HCT116 (cell line): Measurements from ENCODE around the gene CHN1. TPM values are rescaled to one million over a fixed set of nuclear protein-coding genes. Genes with fewer than 3 reads are reported as not detected.

Experiments used
- ATAC-seq: fragments of 200-7000 bp; cut with Tn5 transposase; 2 replicates; pipeline ENCODE4 v1.9.1; 2020; ENCODE audit warnings: mild to moderate bottlenecking, moderate library complexity
- BruUV-seq: library from RNA; stranded (reverse); fragments of 400-500 nt; replicated peaks from 2 replicates; lab custom pipeline; 2021; lab: Mats Ljungman, UMichigan
- CTCF ChIA-PET: fragments of 300-600 bp; sonication (Branson Sonifier 250); formaldehyde crosslinking; loops from one replicate; lab custom pipeline; 2021; ENCODE audit warnings: antibody characterized with exemption; lab: Charles Lee
- POLR2A ChIA-PET: fragments of 300-600, 350-600 bp; sonication (Branson Sonifier 250); formaldehyde crosslinking; loops from one replicate; lab custom pipeline; 2021; ENCODE audit warnings: antibody characterized with exemption; lab: Charles Lee
- RAD21 ChIA-PET, 2 experiments: fragments of 300-600 bp; sonication (Branson Sonifier 250); formaldehyde crosslinking; loops; one replicate each; lab custom pipeline; 2023; ENCODE audit warnings: low total read pairs in 2 of 2; ENCODE audit not compliant: uncharacterized antibody in 2 of 2, unreplicated experiment in 2 of 2, low non-redundant PET in 1 of 2; lab: Charles Lee
- DNase-seq: peaks from one replicate; pipeline ENCODE4 v3.0.0-alpha.2; 2010; ENCODE audit warnings: low read depth, low spot score
- H2AFZ ChIP-seq: fragments of 200-600 bp; shearing (Covaris generic), sonication (generic); 2 replicates; pipeline ENCODE4 v1.6.1; 2017; ENCODE audit warnings: low read depth, mixed run types, mixed read lengths, antibody characterized with exemption, low read length; ENCODE audit not compliant: poor library complexity, severe bottlenecking
- H3K27ac ChIP-seq: 2 replicates; pipeline ENCODE4 v1.5.1; 2012; ENCODE audit warnings: low read depth, low read length
- H3K27me3 ChIP-seq: fragments of 200-600 bp; sonication (generic); 2 replicates; pipeline ENCODE4 v1.6.1; 2016; ENCODE audit warnings: mixed run types, low read length, mixed read lengths; ENCODE audit not compliant: insufficient read depth
- H3K36me3 ChIP-seq, 2 experiments: fragments of 200-500 bp in 1 of 2; fragments of 200-600 bp in 1 of 2; sonication (Bioruptor generic) in 1 of 2; sonication (generic) in 1 of 2; 2 replicates each; pipeline versions ENCODE4 v1.5.1 to v1.6.1; 2014 to 2016; ENCODE audit warnings: low read length in 2 of 2, inconsistent platforms in 1 of 2, mixed read lengths in 1 of 2, mixed run types in 1 of 2; ENCODE audit not compliant: insufficient read depth in 2 of 2, control insufficient read depth in 1 of 2
- H3K4me1 ChIP-seq, 2 experiments: fragments of 200-600 bp in 1 of 2; sonication (generic) in 1 of 2; 2 replicates each; pipeline versions ENCODE4 v1.5.1 to v1.6.1; 2012 to 2017; ENCODE audit warnings: low read length in 2 of 2, inconsistent platforms in 1 of 2, mild to moderate bottlenecking in 1 of 2, mixed read lengths in 1 of 2, mixed run types in 1 of 2, moderate library complexity in 1 of 2; ENCODE audit not compliant: insufficient read depth in 2 of 2, control insufficient read depth in 1 of 2
- H3K4me2 ChIP-seq: fragments of 200-600 bp; sonication (generic); 2 replicates; pipeline ENCODE4 v1.6.1; 2017; ENCODE audit warnings: mixed run types, low read length, mixed read lengths
- H3K4me3 ChIP-seq, 2 experiments: fragments of 200-600 bp in 1 of 2; sonication (generic) in 1 of 2; replicated peaks in 1 of 2; 2 replicates each; pipeline ENCODE4 v1.5.1; 2011 to 2016; ENCODE audit warnings: low read length in 2 of 2, control low read depth in 1 of 2, low read depth in 1 of 2, mild to moderate bottlenecking in 1 of 2, mixed read lengths in 1 of 2, mixed run types in 1 of 2
- H3K79me2 ChIP-seq: fragments of 200-600 bp; sonication (generic); 2 replicates; pipeline ENCODE4 v1.6.1; 2017; ENCODE audit warnings: mild to moderate bottlenecking, mixed run types, low read length, moderate library complexity, mixed read lengths; ENCODE audit not compliant: insufficient read depth
- H3K9ac ChIP-seq: fragments of 200-600 bp; sonication (generic); 2 replicates; pipeline ENCODE4 v1.6.1; 2016; ENCODE audit warnings: low read length, mixed read lengths
- H3K9me2 ChIP-seq: fragments of 200-600 bp; sonication (generic), shearing (Covaris generic); 2 replicates; pipeline ENCODE4 v1.6.1; 2017; ENCODE audit warnings: mixed run types, mild to moderate bottlenecking, moderate library complexity; ENCODE audit not compliant: insufficient read depth
- H3K9me3 ChIP-seq, 2 experiments: fragments of 200-500 bp in 1 of 2; fragments of 200-600 bp in 1 of 2; sonication (Bioruptor generic) in 1 of 2; sonication (generic) in 1 of 2; 2 replicates each; pipeline ENCODE4 v1.6.1; 2014 to 2017; ENCODE audit warnings: low read length in 2 of 2, mixed read lengths in 2 of 2, inconsistent platforms in 1 of 2, low read depth in 1 of 2, mild to moderate bottlenecking in 1 of 2, mixed run types in 1 of 2, moderate library complexity in 1 of 2; ENCODE audit not compliant: control insufficient read depth in 1 of 2, insufficient read depth in 1 of 2
- H4K20me1 ChIP-seq: fragments of 200-600 bp; sonication (generic), shearing (Covaris generic); 2 replicates; pipeline ENCODE4 v1.6.1; 2017; ENCODE audit warnings: mixed run types, mild to moderate bottlenecking, moderate library complexity; ENCODE audit not compliant: insufficient read depth
- CBX3 ChIP-seq: IDR thresholded peaks from 2 replicates; pipeline ENCODE4 v1.6.1; 2012; ENCODE audit warnings: low read depth
- CEBPB ChIP-seq: IDR thresholded peaks from 2 replicates; pipeline ENCODE4 v1.6.1; 2012; ENCODE audit warnings: low read depth
- FOSL1 ChIP-seq: IDR thresholded peaks from 2 replicates; pipeline ENCODE4 v1.6.1; 2012; ENCODE audit warnings: low read depth
- JUND ChIP-seq: IDR thresholded peaks from 2 replicates; pipeline ENCODE4 v1.6.1; 2012
- POLR2A ChIP-seq: IDR thresholded peaks from 2 replicates; pipeline ENCODE4 v1.7.0; 2011; ENCODE audit warnings: borderline replicate concordance; ENCODE audit not compliant: insufficient read depth, insufficient read length; ENCODE audit errors: extremely low read depth
- POLR2AphosphoS5 ChIP-seq: IDR thresholded peaks from 2 replicates; pipeline ENCODE4 v1.6.1; 2011; ENCODE audit warnings: mild to moderate bottlenecking, low read depth, low read length, moderate library complexity
- SP1 ChIP-seq: IDR thresholded peaks from 2 replicates; pipeline ENCODE4 v1.6.1; 2012; ENCODE audit warnings: low read depth
- TCF7L2 ChIP-seq: IDR thresholded peaks from 2 replicates; pipeline ENCODE4 v1.7.0; 2011; ENCODE audit warnings: borderline replicate concordance, inconsistent platforms; ENCODE audit not compliant: insufficient read depth, insufficient read length; ENCODE audit errors: extremely low read depth
- YY1 ChIP-seq: IDR thresholded peaks from 2 replicates; pipeline ENCODE4 v1.6.1; 2011; ENCODE audit warnings: low read length, low read depth, moderate library complexity, mild to moderate bottlenecking; ENCODE audit not compliant: insufficient replicate concordance; ENCODE audit errors: extremely low read depth
- ZFX ChIP-seq: fragments of 450-650 bp; IDR thresholded peaks from 2 replicates; pipeline ENCODE4 v1.6.1; 2017
- ZNF274 ChIP-seq: fragments of 200-500 bp; sonication (Bioruptor generic); IDR thresholded peaks from 2 replicates; pipeline ENCODE4 v1.6.1; 2014; ENCODE audit warnings: mild to moderate bottlenecking, low read depth, low read length, inconsistent platforms
- intact Hi-C: fragments of 100-400 bp; cut with micrococcal nuclease; formaldehyde crosslinking; loops from 2 replicates; pipeline ENCODE4 v1.10.0; 2022
- total RNA-seq: library from RNA; stranded (reverse); gene quantifications from one replicate; pipeline ENCODE4 v1.2.1, GENCODE V29; 2021; ENCODE audit not compliant: unreplicated experiment
- TF ChIP-seq, protein P1 (sequence below): IDR thresholded peaks from 2 replicates; pipeline ENCODE4 v1.6.1; 2011; ENCODE audit warnings: mild to moderate bottlenecking, low read length, moderate library complexity; ENCODE audit not compliant: insufficient replicate concordance; ENCODE audit errors: extremely low read depth
- TF ChIP-seq, protein P2 (sequence below): IDR thresholded peaks from 2 replicates; pipeline ENCODE4 v1.6.1; 2012
- TF ChIP-seq, protein P3 (sequence below), 3 experiments: fragments of 200-600 bp in 1 of 3; sonication (generic) in 1 of 3; IDR thresholded peaks in 2 of 3; conservative IDR thresholded peaks in 1 of 3; 2 replicates each; pipeline ENCODE4 v1.5.1; 2012 to 2017; ENCODE audit warnings: low read depth in 2 of 3, low read length in 2 of 3, antibody characterized with exemption in 1 of 3, borderline replicate concordance in 1 of 3, control low read depth in 1 of 3, mild to moderate bottlenecking in 1 of 3, mixed read lengths in 1 of 3, mixed run types in 1 of 3, moderate library complexity in 1 of 3; ENCODE audit not compliant: insufficient read depth in 1 of 3
- TF ChIP-seq, protein P4 (sequence below): IDR thresholded peaks from 2 replicates; pipeline ENCODE4 v1.6.1; 2012

CHN1 gene
- total RNA-seq, 1 experiment from 2014 or later, result 3.6 TPM

GRCh38 chr2:174821628-174822027 is 183.6 kb downstream of the CHN1 start (continued):
- TF ChIP-seq ZNF274 (no peak), TCF7L2 (no peak)
- TF ChIP-seq, protein P1, sequence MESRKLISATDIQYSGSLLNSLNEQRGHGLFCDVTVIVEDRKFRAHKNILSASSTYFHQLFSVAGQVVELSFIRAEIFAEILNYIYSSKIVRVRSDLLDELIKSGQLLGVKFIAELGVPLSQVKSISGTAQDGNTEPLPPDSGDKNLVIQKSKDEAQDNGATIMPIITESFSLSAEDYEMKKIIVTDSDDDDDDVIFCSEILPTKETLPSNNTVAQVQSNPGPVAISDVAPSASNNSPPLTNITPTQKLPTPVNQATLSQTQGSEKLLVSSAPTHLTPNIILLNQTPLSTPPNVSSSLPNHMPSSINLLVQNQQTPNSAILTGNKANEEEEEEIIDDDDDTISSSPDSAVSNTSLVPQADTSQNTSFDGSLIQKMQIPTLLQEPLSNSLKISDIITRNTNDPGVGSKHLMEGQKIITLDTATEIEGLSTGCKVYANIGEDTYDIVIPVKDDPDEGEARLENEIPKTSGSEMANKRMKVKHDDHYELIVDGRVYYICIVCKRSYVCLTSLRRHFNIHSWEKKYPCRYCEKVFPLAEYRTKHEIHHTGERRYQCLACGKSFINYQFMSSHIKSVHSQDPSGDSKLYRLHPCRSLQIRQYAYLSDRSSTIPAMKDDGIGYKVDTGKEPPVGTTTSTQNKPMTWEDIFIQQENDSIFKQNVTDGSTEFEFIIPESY, result no peak

- Histone ChIP-seq H4K20me1 (no peaks in the 10 kb centered on the region), H3K27ac (no peak overlapping the region), H3K9me3 (no peaks in the 10 kb centered on the region), H3K9me2 (no peaks in the 10 kb centered on the region), H3K4me2 (no peak overlapping the region), H3K27me3 (no peaks in the 10 kb centered on the region), H3K4me1 (no peaks in the 10 kb centered on the region), H3K79me2 (no peaks in the 10 kb centered on the region), H2AFZ (no peak overlapping the region), H3K4me3 (no peak overlapping the region), H3K36me3 (no peaks in the 10 kb centered on the region), H3K9ac (no peak overlapping the region)
- TF ChIP-seq, protein P2, sequence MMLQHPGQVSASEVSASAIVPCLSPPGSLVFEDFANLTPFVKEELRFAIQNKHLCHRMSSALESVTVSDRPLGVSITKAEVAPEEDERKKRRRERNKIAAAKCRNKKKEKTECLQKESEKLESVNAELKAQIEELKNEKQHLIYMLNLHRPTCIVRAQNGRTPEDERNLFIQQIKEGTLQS, result no peak
- TF ChIP-seq JUND (no peak), ZNF274 (no peak), POLR2AphosphoS5 (no peak), CBX3 (no peak), CEBPB (no peak), YY1 (no peak), SP1 (no peak), POLR2A (no peak), FOSL1 (no peak), ZFX (no peak)
- TF ChIP-seq, protein P1, result no peak
- TF ChIP-seq, protein P3, sequence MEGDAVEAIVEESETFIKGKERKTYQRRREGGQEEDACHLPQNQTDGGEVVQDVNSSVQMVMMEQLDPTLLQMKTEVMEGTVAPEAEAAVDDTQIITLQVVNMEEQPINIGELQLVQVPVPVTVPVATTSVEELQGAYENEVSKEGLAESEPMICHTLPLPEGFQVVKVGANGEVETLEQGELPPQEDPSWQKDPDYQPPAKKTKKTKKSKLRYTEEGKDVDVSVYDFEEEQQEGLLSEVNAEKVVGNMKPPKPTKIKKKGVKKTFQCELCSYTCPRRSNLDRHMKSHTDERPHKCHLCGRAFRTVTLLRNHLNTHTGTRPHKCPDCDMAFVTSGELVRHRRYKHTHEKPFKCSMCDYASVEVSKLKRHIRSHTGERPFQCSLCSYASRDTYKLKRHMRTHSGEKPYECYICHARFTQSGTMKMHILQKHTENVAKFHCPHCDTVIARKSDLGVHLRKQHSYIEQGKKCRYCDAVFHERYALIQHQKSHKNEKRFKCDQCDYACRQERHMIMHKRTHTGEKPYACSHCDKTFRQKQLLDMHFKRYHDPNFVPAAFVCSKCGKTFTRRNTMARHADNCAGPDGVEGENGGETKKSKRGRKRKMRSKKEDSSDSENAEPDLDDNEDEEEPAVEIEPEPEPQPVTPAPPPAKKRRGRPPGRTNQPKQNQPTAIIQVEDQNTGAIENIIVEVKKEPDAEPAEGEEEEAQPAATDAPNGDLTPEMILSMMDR (IDR thresholded peaks at IDR 0.05 in 2 of 3, conservative IDR thresholded peaks at IDR 0.05 in 1 of 3; ENCODE audit: borderline replicate concordance in 1 of 3, insufficient read depth in 1 of 3, low read depth in 2 of 3, low read length in 2 of 3), result no peak
- TF ChIP-seq, protein P4, sequence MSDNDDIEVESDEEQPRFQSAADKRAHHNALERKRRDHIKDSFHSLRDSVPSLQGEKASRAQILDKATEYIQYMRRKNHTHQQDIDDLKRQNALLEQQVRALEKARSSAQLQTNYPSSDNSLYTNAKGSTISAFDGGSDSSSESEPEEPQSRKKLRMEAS, result no peak
- POLR2A ChIA-PET, result no interaction called here
- ATAC-seq, result no peak
- no peak for DNase-seq
- no TSS peak for BruUV-seq
- intact Hi-C loops, result no loop called here
- CTCF ChIA-PET, result no interaction called here
- RAD21 ChIA-PET, result no interaction called here
Observed at GRCh38 chr2:174820361-174820760, 184.8 kb downstream of the CHN1 start.
